Measurements from ENCODE around the gene ICE1.

The ICE1 gene

GRCh38 chr5:5480481-5481111, 58.1 kb downstream of the ICE1 start:
- no peak for TF ChIP-seq CTCF (IDR thresholded peaks at IDR 0.05; ENCODE audit: insufficient read depth, low read depth, low read length, missing control alignments)
- no peak overlapping the region for H3K4me3 ChIP-seq (ENCODE audit: low read length)
- DNase-seq (ENCODE audit: low read depth) = no peak

GRCh38 chr5:5481206-5481605, 58.7 kb downstream of the ICE1 start:
- DNase-seq (ENCODE audit: low read depth) = no peak
- H3K4me3 ChIP-seq (ENCODE audit: low read length) = no peak overlapping the region
- no peak for TF ChIP-seq CTCF (IDR thresholded peaks at IDR 0.05; ENCODE audit: insufficient read depth, low read depth, low read length, missing control alignments)

GRCh38 chr5:5481633-5482032, 59.2 kb downstream of the ICE1 start:
- DNase-seq (ENCODE audit: low read depth) = no peak
- no peak overlapping the region for H3K4me3 ChIP-seq (ENCODE audit: low read length)
- TF ChIP-seq CTCF (IDR thresholded peaks at IDR 0.05; ENCODE audit: insufficient read depth, low read depth, low read length, missing control alignments) = no peak

- TF ChIP-seq CTCF (IDR thresholded peaks at IDR 0.05; ENCODE audit: insufficient read depth, low read depth, low read length, missing control alignments) = no peak
- no peak overlapping the region for H3K4me3 ChIP-seq (ENCODE audit: low read length)
- no peak for DNase-seq (ENCODE audit: low read depth)
Observed at GRCh38 chr5:5483350-5483749, 60.9 kb downstream of the ICE1 start.

- DNase-seq (ENCODE audit: low read depth) = peak; percentile 51
- no peak for TF ChIP-seq CTCF (IDR thresholded peaks at IDR 0.05; ENCODE audit: insufficient read depth, low read depth, low read length, missing control alignments)
- H3K4me3 ChIP-seq (ENCODE audit: low read length) = no peak overlapping the region
Observed at GRCh38 chr5:5483880-5484598, 61.6 kb downstream of the ICE1 start.

- H3K4me3 ChIP-seq (ENCODE audit: low read length) = no peak overlapping the region
- DNase-seq (ENCODE audit: low read depth) = no peak
- TF ChIP-seq CTCF (IDR thresholded peaks at IDR 0.05; ENCODE audit: insufficient read depth, low read depth, low read length, missing control alignments) = no peak
Observed at GRCh38 chr5:5486122-5486521, 63.6 kb downstream of the ICE1 start.

All from epithelial cell of esophagus (primary cell).